Activated naive CD4-positive, alpha-beta T cell treated with anti-CD3 and anti-CD28 coated beads, Interleukin-2, amount 50 U/mL, for 72 hours (primary cell): ENCODE results near the gene LSAMP. TPM values are rescaled to one million over a fixed set of nuclear protein-coding genes. Genes with fewer than 3 reads are reported as not detected.

ENCODE experiments used
- ATAC-seq, 2 donors: fragments of 150-1000 bp; cut with Tn5 transposase; 2 replicates each; pipeline ENCODE4 v1.10.0; 2021; ENCODE audit warnings: mild to moderate bottlenecking in 2 of 2, moderate library complexity in 2 of 2
- DNase-seq, 2 donors: peaks; one replicate each; pipeline ENCODE4 v3.0.0; 2021 to 2022; ENCODE audit warnings: low spot score in 2 of 2
- H3K27ac Mint-ChIP-seq, 2 donors: one replicate each; pipeline ENCODE4 v1.8.0; 2022; ENCODE audit warnings: mild to moderate bottlenecking in 2 of 2, mixed read lengths in 2 of 2
- H3K36me3 Mint-ChIP-seq, 2 donors: one replicate each; pipeline ENCODE4 v1.8.0; 2022; ENCODE audit warnings: mixed read lengths in 2 of 2
- H3K9me3 Mint-ChIP-seq, 2 donors: one replicate each; pipeline ENCODE4 v1.8.0; 2022; ENCODE audit warnings: mixed read lengths in 2 of 2
- total RNA-seq, 2 donors: library from RNA; stranded (reverse); gene quantifications; one replicate each; pipeline ENCODE4 v1.2.3, GENCODE V29; 2022

LSAMP gene
- total RNA-seq, 2 donors from 2014 or later, result not detected

- H3K27ac Mint-ChIP-seq, result no peak overlapping the region
- no peaks in the 10 kb centered on the region for H3K36me3 Mint-ChIP-seq
- no peaks in the 10 kb centered on the region for H3K9me3 Mint-ChIP-seq
- ATAC-seq (no peak), DNase-seq (no peak)
Observed at GRCh38 chr3:116033516-116033915, 411.8 kb downstream of the LSAMP start.

DNA sequence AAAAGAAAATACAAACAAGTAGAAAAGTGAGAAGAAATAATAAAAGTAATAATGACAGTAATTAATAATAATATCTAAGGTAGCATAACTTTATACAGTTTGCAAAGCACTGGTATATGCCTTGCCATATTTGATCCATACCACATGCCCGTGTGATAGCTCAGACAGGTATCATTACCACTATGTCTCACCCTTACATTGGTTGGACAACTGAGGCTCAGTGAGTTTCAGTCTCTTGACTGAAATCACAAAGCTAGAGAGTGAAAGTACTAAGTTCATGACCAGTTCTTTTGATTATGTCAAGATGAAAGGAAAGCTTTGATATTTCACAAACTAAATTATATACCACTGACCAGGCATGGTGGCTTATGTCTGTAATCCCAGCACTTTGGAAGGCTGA is 413.1 kb downstream of the LSAMP start:
- no peak for ATAC-seq
- no peaks in the 10 kb centered on the region for H3K36me3 Mint-ChIP-seq
- no peak for DNase-seq
- H3K27ac Mint-ChIP-seq, result no peak overlapping the region
- H3K9me3 Mint-ChIP-seq, result no peaks in the 10 kb centered on the region

DNA sequence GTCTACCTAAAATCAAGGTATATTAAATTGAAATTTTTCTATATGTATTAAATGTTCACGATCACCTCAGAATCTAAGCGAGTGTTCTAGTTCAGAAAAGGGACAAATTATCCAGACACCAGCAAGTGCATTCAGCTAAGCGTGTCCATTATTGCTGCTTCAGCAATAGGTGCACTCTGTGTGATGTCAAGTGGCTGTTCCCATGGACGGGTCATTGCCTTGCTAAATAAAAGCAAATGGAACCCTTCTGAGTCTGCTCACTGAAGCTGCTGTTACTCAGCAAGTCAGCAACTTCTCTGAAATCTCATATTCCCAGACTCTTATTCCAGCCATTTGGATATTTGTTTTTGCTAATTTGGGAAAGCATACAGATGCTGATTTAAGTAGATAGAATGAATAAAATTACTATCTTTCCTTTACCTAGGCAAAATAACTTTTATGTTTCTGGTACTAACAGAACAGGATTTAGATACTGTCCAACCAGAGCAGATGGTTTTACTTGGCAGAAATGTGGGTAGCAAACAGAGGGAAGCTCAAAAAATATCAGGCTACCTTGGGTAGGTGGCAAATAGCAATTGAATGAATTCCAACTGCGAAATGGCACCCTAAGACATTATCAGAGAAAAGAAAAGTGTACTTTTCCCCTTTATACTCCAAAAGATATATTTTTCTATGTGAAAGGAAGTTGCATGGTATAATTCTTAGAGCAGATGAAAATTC is 415.0 kb downstream of the LSAMP start:
- H3K36me3 Mint-ChIP-seq, result no peaks in the 10 kb centered on the region

GRCh38 chr3:116029266-116029665 is 416.0 kb downstream of the LSAMP start:
- no peak overlapping the region for H3K27ac Mint-ChIP-seq
- ATAC-seq (no peak), DNase-seq (no peak)
- H3K9me3 Mint-ChIP-seq, result no peaks in the 10 kb centered on the region
- no peaks in the 10 kb centered on the region for H3K36me3 Mint-ChIP-seq

More for the DNA sequence above, 415.0 kb downstream of the LSAMP start:
- DNase-seq (no peak), ATAC-seq (no peak)
- no peaks in the 10 kb centered on the region for H3K9me3 Mint-ChIP-seq
- no peak overlapping the region for H3K27ac Mint-ChIP-seq

- Mint-ChIP-seq H3K9me3 (no peaks in the 10 kb centered on the region), H3K27ac (no peak overlapping the region), H3K36me3 (no peaks in the 10 kb centered on the region)
- DNase-seq (no peak), ATAC-seq (no peak)
Observed at GRCh38 chr3:116028157-116028556, 417.1 kb downstream of the LSAMP start.

- Mint-ChIP-seq H3K36me3 (no peaks in the 10 kb centered on the region), H3K27ac (no peak overlapping the region), H3K9me3 (no peaks in the 10 kb centered on the region)
- no peak for DNase-seq
- no peak for ATAC-seq
Observed at GRCh38 chr3:116020989-116021388, 424.3 kb downstream of the LSAMP start.

- Mint-ChIP-seq H3K36me3 (no peaks in the 10 kb centered on the region), H3K9me3 (no peaks in the 10 kb centered on the region), H3K27ac (no peak overlapping the region)
- ATAC-seq, result no peak
- no peak for DNase-seq
Observed at GRCh38 chr3:116020495-116020894, 424.8 kb downstream of the LSAMP start.

- Mint-ChIP-seq H3K27ac (no peak overlapping the region), H3K9me3 (no peaks in the 10 kb centered on the region), H3K36me3 (no peaks in the 10 kb centered on the region)
- DNase-seq (no peak), ATAC-seq (no peak)
Observed at GRCh38 chr3:116019254-116019763, 426.0 kb downstream of the LSAMP start.

- Mint-ChIP-seq H3K36me3 (no peaks in the 10 kb centered on the region), H3K27ac (no peak overlapping the region), H3K9me3 (no peaks in the 10 kb centered on the region)
- ATAC-seq (no peak), DNase-seq (no peak)
Observed at GRCh38 chr3:116018646-116019045, 426.6 kb downstream of the LSAMP start.

- ATAC-seq, result no peak
- Mint-ChIP-seq H3K27ac (no peak overlapping the region), H3K36me3 (no peaks in the 10 kb centered on the region), H3K9me3 (no peaks in the 10 kb centered on the region)
- DNase-seq, result no peak
Observed at GRCh38 chr3:116015931-116016330, 429.4 kb downstream of the LSAMP start.

DNA sequence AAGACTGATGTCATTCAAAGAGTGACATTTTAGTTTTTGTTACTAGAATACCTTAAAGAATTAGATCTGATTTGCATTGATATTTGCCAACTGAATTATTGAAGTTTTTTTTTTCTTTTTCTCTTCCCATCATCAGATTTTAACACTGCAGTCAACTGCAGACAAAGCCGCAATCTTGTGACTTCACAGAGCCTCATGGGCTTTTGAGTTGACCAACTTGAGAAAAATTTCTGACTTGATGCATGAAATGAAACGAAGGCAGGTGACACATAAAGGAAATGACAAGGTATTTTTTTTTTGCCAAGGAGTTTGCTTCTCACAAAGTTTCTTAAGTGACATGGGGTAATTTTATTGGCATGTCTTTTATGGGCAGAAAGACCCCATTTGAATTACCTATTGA is 438.3 kb downstream of the LSAMP start:
- Mint-ChIP-seq H3K27ac (no peak overlapping the region), H3K36me3 (no peaks in the 10 kb centered on the region), H3K9me3 (no peaks in the 10 kb centered on the region)
- no peak for DNase-seq
- ATAC-seq, result no peak

DNA sequence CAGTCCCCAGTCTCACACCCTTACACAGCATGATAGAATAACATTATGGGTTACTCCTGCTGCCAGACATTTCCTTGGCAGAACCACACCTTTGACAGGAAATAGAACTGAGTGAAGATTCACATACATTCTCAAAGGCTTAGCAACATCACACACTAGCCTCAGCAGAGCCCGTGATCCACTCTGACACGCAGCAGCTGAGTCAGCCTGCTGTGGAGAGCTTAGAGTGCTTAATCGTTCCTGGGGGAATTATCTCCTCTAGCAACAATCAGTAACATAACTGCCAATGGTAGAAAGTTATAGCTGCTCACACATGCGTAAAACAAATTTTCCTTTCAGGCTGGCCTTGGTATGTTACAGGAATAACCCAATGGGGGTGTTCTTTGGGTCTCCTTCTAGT is 439.9 kb downstream of the LSAMP start:
- ATAC-seq, result no peak
- Mint-ChIP-seq H3K36me3 (no peaks in the 10 kb centered on the region), H3K9me3 (no peaks in the 10 kb centered on the region), H3K27ac (no peak overlapping the region)
- no peak for DNase-seq

GRCh38 chr3:116002235-116002634 is 443.1 kb downstream of the LSAMP start:
- Mint-ChIP-seq H3K9me3 (no peaks in the 10 kb centered on the region), H3K27ac (no peak overlapping the region), H3K36me3 (no peaks in the 10 kb centered on the region)
- no peak for ATAC-seq
- no peak for DNase-seq

- Mint-ChIP-seq H3K27ac (no peak overlapping the region), H3K9me3 (no peaks in the 10 kb centered on the region), H3K36me3 (no peaks in the 10 kb centered on the region)
- DNase-seq, result no peak
- no peak for ATAC-seq
Observed at GRCh38 chr3:116001151-116001621, 444.1 kb downstream of the LSAMP start.

- DNase-seq, result no peak
- ATAC-seq, result no peak
Observed at GRCh38 chr3:116000311-116000710, 445.0 kb downstream of the LSAMP start.

DNA sequence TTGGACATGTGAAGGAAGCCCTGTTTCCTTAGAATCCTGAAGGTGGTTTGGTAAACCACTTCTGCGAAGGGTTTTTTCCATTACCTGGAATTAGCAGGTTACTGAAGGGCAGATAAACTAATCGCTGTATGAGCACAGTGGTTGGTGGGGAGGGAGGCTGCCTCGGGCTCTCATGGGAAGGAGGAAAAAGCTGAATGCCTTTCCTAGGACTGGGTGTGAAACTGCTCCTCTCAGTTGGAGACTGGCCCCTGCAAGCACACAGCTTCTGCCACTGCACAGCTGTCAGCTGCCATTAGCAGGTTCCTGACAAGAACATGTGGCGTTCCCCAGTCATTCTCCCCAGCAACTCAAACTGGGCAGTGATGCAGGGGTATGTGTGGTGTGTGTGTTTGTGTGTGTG is 445.7 kb downstream of the LSAMP start:
- no peaks in the 10 kb centered on the region for H3K36me3 Mint-ChIP-seq
- no peaks in the 10 kb centered on the region for H3K9me3 Mint-ChIP-seq
- no peak for ATAC-seq

More at GRCh38 chr3:116000311-116000710, 445.0 kb downstream of the LSAMP start:
- Mint-ChIP-seq H3K27ac (no peak overlapping the region), H3K36me3 (no peaks in the 10 kb centered on the region), H3K9me3 (no peaks in the 10 kb centered on the region)

DNA sequence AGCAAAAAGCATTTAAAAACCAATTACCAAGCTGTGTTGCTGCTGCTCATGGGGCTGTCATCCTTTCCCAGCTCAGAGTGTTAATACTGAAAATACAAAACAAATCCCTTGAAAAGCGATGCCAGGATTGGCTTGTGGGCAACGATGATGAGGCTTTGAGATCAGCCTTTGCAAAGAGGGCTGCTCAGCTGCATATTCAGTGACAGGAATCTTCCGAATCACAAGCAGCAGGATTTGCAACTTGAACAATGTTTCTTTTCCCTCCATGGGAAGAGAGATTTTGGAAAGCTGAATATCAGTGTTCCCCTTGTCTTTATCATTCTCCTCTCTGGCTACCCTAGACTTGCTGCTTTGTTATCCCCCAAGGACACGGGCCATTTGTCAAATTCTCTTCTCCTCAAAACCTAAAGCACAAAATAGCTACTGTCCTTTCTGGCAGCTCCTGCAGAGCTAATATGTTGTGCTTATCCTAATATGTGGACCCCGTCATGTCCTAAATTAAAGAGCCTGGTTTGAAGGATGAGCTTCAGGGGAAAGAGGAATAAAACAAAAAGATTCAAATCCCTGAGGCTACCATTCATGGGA is 446.2 kb downstream of the LSAMP start:
- no peaks in the 10 kb centered on the region for H3K9me3 Mint-ChIP-seq
- DNase-seq (no peak), ATAC-seq (no peak)
- H3K36me3 Mint-ChIP-seq, result no peaks in the 10 kb centered on the region
- H3K27ac Mint-ChIP-seq, result no peak overlapping the region

More for the DNA sequence above, 445.7 kb downstream of the LSAMP start:
- H3K27ac Mint-ChIP-seq, result no peak overlapping the region
- DNase-seq, result no peak
